ENCODE data around the gene C1orf210.

C1orf210 gene

GRCh38 chr1:43285269-43285990, at the start of gene C1orf210:
Gene C1orf210, minus strand, starts transcription at chr1:43285581. Its CDS starts 2,311 bp downstream, at chr1:43283270.
- DNase-seq: no peak

GRCh38 chr1:43334453-43335205, 49.2 kb upstream of the C1orf210 start:
- DNase-seq: no peak

- DNase-seq: no peak
These were observed 46.3 kb upstream of the C1orf210 start for GRCh38 chr1:43331688-43332087.

- DNase-seq: no peak
These were observed 44.8 kb upstream of the C1orf210 start for GRCh38 chr1:43329995-43330751.

GRCh38 chr1:43327549-43328292, 42.3 kb upstream of the C1orf210 start:
- no peak for DNase-seq

GRCh38 chr1:43325381-43325780, 40.0 kb upstream of the C1orf210 start:
- DNase-seq: no peak

GRCh38 chr1:43324810-43325209, 39.4 kb upstream of the C1orf210 start:
- DNase-seq: no peak

- DNase-seq: no peak
These were observed 37.1 kb upstream of the C1orf210 start for GRCh38 chr1:43322506-43322905.

GRCh38 chr1:43321331-43321891, 36.0 kb upstream of the C1orf210 start:
- DNase-seq: no peak

- DNase-seq: no peak
These were observed 34.4 kb upstream of the C1orf210 start for GRCh38 chr1:43319766-43320165.

- no peak for DNase-seq
These were observed 33.9 kb upstream of the C1orf210 start for GRCh38 chr1:43319288-43319687.

GRCh38 chr1:43318831-43319230, 33.5 kb upstream of the C1orf210 start:
- DNase-seq: no peak

- DNase-seq: no peak
These were observed 32.6 kb upstream of the C1orf210 start for GRCh38 chr1:43317817-43318471.

- DNase-seq: no peak
These were observed 31.5 kb upstream of the C1orf210 start for GRCh38 chr1:43316738-43317520.

GRCh38 chr1:43315963-43316737, 30.8 kb upstream of the C1orf210 start:
- DNase-seq: no peak

- no peak for DNase-seq
These were observed 30.1 kb upstream of the C1orf210 start for GRCh38 chr1:43315481-43315880.

- no peak for DNase-seq
These were observed 28.9 kb upstream of the C1orf210 start for GRCh38 chr1:43314233-43314632.

GRCh38 chr1:43313771-43314170, 28.4 kb upstream of the C1orf210 start:
- no peak for DNase-seq

- no peak for DNase-seq
These were observed 27.5 kb upstream of the C1orf210 start for GRCh38 chr1:43312663-43313515.

Data from CD4-positive, alpha-beta T cell treated with Interleukin-17A for 1 hour (primary cell).